BJ (cell line): ENCODE measurements around the gene SEL1L3. TPM values are rescaled to one million over a fixed set of nuclear protein-coding genes. Genes with fewer than 3 reads are reported as not detected.

ENCODE experiments used
- CTCF ChIA-PET: fragments of 350-600 bp; formaldehyde crosslinking; extraction: SDS; loops from one replicate; lab custom pipeline; 2021; ENCODE audit warnings: antibody characterized with exemption, inconsistent platforms; lab: Yijun Ruan, JAX
- POLR2A ChIA-PET: fragments of 300-600 bp; sonication (Branson Sonifier 250); formaldehyde crosslinking; extraction: SDS; loops from one replicate; lab custom pipeline; 2021; ENCODE audit warnings: antibody characterized with exemption; lab: Charles Lee
- DNase-seq: peaks from one replicate; pipeline ENCODE4 v3.0.0-alpha.2; 2011; ENCODE audit warnings: low read depth
- H3K27me3 ChIP-seq: 2 replicates; pipeline ENCODE4 v1.6.0; 2011; ENCODE audit warnings: low read length; ENCODE audit not compliant: control insufficient read depth, insufficient read depth
- H3K36me3 ChIP-seq: 2 replicates; pipeline ENCODE4 v1.5.1; 2011; ENCODE audit warnings: low read length; ENCODE audit not compliant: control insufficient read depth, insufficient read depth
- H3K4me3 ChIP-seq: 2 replicates; pipeline ENCODE4 v1.5.1; 2011; ENCODE audit warnings: low read depth, mild to moderate bottlenecking, control low read depth, low read length
- polyA plus RNA-seq: library from polyadenylated mRNA; depleted of rRNA; stranded (reverse); fragments of >200 nt; gene quantifications from 2 replicates; pipeline ENCODE4 v1.2.3, GENCODE V29; 2011
- TF ChIP-seq, protein P1 (sequence below): IDR thresholded peaks from 2 replicates; pipeline ENCODE4 v1.5.1; 2011; ENCODE audit warnings: low read depth, mild to moderate bottlenecking, control low read depth, inconsistent platforms, low read length, moderate library complexity; ENCODE audit not compliant: insufficient read depth

SEL1L3 gene
- polyA plus RNA-seq, 1 experiment: 13.0 TPM

GRCh38 chr4:25810461-25811373, 52.1 kb downstream of the SEL1L3 start:
- DNase-seq: no peak
- CTCF ChIA-PET: interaction anchor here (0.6 kb wide), 1 partner anchor 177 kb away, joined by 3 read pairs; no protein-coding TSS in a partner anchor
- TF ChIP-seq, protein P1, sequence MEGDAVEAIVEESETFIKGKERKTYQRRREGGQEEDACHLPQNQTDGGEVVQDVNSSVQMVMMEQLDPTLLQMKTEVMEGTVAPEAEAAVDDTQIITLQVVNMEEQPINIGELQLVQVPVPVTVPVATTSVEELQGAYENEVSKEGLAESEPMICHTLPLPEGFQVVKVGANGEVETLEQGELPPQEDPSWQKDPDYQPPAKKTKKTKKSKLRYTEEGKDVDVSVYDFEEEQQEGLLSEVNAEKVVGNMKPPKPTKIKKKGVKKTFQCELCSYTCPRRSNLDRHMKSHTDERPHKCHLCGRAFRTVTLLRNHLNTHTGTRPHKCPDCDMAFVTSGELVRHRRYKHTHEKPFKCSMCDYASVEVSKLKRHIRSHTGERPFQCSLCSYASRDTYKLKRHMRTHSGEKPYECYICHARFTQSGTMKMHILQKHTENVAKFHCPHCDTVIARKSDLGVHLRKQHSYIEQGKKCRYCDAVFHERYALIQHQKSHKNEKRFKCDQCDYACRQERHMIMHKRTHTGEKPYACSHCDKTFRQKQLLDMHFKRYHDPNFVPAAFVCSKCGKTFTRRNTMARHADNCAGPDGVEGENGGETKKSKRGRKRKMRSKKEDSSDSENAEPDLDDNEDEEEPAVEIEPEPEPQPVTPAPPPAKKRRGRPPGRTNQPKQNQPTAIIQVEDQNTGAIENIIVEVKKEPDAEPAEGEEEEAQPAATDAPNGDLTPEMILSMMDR: no peak

GRCh38 chr4:25809996-25810395, 52.8 kb downstream of the SEL1L3 start:
- TF ChIP-seq, protein P1: no peak
- DNase-seq: no peak
- no peaks in the 10 kb centered on the region for H3K36me3 ChIP-seq
- no peaks in the 10 kb centered on the region for H3K27me3 ChIP-seq
- ChIA-PET POLR2A (no interaction called here), CTCF (no interaction called here)
- no peak overlapping the region for H3K4me3 ChIP-seq

More at GRCh38 chr4:25810461-25811373, 52.1 kb downstream of the SEL1L3 start:
- no peaks in the 10 kb centered on the region for H3K36me3 ChIP-seq
- H3K27me3 ChIP-seq: no peaks in the 10 kb centered on the region
- no peak overlapping the region for H3K4me3 ChIP-seq
- POLR2A ChIA-PET: no interaction called here

DNA sequence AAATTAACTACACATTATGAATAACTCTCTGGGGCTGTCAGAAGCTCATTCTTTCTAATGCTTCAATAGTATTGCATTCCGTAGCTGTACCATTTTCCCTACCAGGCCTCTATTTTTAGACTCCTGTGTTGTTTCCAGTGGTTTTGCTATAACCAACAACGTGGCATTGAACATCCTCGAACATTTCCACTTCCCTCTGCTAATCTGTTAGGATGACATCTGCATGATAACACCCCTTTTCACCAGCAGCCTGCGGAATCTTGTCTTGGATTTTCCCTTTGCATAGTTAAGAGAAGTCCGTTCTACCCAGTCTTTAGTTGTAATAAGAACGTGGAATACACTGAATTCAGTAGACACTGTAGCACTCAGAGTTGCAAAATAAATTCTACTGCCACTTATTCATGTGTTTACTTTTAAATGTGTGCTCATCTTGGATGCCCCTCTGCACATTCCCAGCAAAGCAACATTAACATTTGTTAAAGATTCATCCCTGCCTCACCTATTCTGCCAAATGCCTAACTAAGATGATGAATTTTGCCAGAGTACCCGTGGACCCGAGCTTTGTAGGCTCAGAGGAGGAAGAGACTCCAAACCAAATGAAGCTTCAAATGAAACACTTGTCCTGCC, 55.6 kb downstream of the SEL1L3 start:
- DNase-seq: no peak
- H3K36me3 ChIP-seq: no peaks in the 10 kb centered on the region
- no peak overlapping the region for H3K4me3 ChIP-seq
- H3K27me3 ChIP-seq: no peaks in the 10 kb centered on the region
- ChIA-PET CTCF (interaction anchor here (0.7 to 1.6 kb wide), 2 partner anchors 10 to 17 kb away, joined by 3 read pairs; no protein-coding TSS in a partner anchor), POLR2A (interaction anchor here (0.5 kb wide), 1 partner anchor 350 kb away, joined by 5 read pairs; no protein-coding TSS in a partner anchor)
- TF ChIP-seq, protein P1: no peak

DNA sequence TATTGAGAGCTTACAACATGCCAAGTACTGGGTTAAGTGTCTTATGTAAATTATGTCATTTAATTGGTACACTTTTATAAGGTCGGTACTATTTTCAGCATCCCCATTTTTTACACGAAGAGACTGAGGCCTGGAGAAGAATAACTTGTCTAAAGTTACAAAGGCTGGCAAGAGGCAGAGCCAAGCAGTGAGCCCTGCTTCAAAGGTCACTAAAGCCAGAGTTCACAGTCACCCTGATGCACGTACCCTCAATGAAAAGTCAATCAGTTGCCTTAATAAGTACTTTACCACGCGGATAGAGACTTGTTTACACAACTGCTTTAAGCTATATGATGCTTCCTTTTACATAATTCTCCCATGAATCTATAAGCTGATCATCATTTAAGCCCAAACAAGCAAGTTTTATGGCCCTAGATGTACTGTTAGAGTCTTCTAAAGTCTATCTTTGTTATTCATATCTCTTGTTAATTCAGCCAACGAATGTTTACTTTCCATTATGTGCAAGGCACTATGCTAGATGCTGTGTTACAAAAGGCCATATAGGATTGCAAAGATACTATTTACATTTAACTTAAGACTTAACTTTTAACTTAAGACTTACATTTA, 57.4 kb downstream of the SEL1L3 start:
- TF ChIP-seq, protein P1: no peak
- Histone ChIP-seq H3K36me3 (no peaks in the 10 kb centered on the region), H3K27me3 (no peaks in the 10 kb centered on the region), H3K4me3 (no peak overlapping the region)
- ChIA-PET POLR2A (no interaction called here), CTCF (interaction anchor here (0.5 kb wide), 1 partner anchor 35 kb away, joined by 4 read pairs; no protein-coding TSS in a partner anchor)
- no peak for DNase-seq
